PC-9 (cell line): ENCODE measurements around the gene MAML3.

Source experiments
- CTCF ChIP-seq: fragments of 200-600 bp; sonication (generic); conservative IDR thresholded peaks from 2 replicates; pipeline ENCODE4 v1.6.1; 2017; ENCODE audit warnings: mixed run types, antibody characterized with exemption, mild to moderate bottlenecking, moderate library complexity
- EZH2 ChIP-seq: fragments of 200-600 bp; sonication (generic); IDR thresholded peaks from 2 replicates; pipeline ENCODE4 v1.8.0; 2017; ENCODE audit warnings: antibody characterized with exemption, low read depth

DNA sequence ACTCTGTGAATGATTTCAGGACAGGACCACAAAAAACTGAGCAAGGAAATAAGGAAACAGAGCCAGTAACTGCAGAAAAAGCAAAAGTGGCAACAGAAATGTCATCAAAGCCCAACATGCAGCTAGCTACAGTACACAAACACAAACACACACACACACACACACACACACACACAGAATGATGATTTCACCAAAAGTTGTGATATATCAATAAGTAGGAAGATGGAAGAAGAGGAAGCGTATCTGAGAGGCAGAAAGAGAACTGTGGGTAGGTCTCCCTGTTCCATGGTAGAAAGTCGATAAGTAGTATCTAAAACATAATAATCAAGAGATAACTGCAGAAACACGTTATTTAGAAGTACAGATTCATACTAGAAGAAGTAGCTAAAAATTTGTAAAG, 340.1 kb downstream of the MAML3 start:
- TF ChIP-seq CTCF (no peak), EZH2 (no peak)
